ENCODE data around the gene ARHGEF39.

Gene ARHGEF39

DNA sequence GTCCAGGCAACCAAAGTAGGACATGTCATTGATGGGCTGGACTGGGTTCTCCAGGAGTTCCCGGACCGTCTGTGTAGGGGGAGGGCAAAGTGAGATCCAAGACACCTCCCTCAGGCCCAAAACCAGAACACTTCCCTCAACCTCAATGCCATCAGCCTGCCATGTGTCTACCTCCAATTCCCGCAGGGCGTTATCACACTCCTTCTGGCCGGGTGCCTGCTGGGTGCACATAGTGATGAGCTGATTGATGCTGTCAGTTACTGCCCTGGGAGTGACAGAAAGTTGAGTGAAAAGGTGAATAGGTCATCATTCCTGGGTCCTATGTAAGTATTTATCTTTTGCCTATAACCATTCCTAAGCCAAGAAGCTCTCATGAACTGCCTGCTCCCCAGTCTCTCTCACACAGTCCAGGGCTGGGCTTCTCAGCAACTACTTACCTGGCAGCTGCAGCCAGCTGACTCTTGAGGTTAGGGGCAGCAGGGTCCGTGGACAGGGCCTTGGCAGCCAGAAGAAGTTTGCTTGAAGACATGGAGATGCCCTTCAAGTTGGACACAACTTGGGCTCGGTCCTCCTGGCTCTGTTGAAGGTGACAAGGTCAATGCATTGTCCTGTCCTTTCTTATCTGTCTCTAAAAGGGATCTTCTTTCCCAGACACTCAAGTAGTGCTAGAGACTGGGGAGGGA, 46.0 kb upstream of the ARHGEF39 start:
- no peak for DNase-seq (ENCODE audit: low read depth)
- TF ChIP-seq, protein P1, sequence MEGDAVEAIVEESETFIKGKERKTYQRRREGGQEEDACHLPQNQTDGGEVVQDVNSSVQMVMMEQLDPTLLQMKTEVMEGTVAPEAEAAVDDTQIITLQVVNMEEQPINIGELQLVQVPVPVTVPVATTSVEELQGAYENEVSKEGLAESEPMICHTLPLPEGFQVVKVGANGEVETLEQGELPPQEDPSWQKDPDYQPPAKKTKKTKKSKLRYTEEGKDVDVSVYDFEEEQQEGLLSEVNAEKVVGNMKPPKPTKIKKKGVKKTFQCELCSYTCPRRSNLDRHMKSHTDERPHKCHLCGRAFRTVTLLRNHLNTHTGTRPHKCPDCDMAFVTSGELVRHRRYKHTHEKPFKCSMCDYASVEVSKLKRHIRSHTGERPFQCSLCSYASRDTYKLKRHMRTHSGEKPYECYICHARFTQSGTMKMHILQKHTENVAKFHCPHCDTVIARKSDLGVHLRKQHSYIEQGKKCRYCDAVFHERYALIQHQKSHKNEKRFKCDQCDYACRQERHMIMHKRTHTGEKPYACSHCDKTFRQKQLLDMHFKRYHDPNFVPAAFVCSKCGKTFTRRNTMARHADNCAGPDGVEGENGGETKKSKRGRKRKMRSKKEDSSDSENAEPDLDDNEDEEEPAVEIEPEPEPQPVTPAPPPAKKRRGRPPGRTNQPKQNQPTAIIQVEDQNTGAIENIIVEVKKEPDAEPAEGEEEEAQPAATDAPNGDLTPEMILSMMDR (conservative IDR thresholded peaks at IDR 0.05; ENCODE audit: control insufficient read depth, insufficient read depth, low read depth, low read length) = no peak
- no peak overlapping the region for H3K4me3 ChIP-seq (ENCODE audit: control insufficient read depth, low read depth, low read length)

DNA sequence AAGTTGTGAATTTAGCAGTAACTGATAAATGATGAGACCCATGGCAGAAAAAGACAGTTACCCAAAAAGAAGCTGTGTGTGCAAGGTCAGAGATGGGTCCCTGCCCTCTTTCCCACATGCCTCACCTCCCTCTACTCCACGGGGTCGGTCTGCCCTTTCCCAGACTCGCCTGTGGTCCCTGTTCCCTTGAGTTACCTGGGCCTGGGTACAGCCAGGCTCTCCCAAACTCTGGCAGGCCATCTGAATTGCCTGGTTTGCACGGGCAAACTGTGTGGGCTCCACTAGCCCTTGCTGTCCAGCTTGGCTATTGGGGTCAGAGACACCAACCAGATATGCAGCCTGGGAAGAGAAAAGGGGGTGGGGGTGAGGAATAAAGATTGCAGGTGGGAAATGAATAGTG, 43.2 kb upstream of the ARHGEF39 start:
- no peak for DNase-seq (ENCODE audit: low read depth)
- no peak overlapping the region for H3K4me3 ChIP-seq (ENCODE audit: control insufficient read depth, low read depth, low read length)
- TF ChIP-seq, protein P1 (conservative IDR thresholded peaks at IDR 0.05; ENCODE audit: control insufficient read depth, insufficient read depth, low read depth, low read length) = no peak

DNA sequence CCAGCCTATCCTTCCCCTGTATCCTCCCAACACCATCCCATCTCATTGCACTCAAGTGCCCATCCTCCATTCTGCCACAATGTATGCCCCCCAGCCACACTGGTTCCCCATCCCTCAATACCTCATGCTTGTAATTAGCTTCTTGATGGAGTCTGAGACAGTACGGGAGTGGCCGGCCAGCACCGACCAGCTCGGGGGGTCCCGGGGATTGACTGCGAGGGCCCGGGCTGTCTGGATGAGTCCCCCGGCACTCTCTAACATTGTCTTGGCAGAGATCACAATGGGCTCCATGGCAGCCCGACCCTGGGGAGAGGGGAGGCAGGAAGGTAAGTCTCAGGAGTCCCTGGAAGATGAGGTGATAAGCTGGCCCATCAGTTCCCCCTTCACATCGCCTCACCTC, 42.0 kb upstream of the ARHGEF39 start:
- no peak overlapping the region for H3K4me3 ChIP-seq (ENCODE audit: control insufficient read depth, low read depth, low read length)
- no peak for DNase-seq (ENCODE audit: low read depth)
- TF ChIP-seq, protein P1 (conservative IDR thresholded peaks at IDR 0.05; ENCODE audit: control insufficient read depth, insufficient read depth, low read depth, low read length) = no peak

DNA sequence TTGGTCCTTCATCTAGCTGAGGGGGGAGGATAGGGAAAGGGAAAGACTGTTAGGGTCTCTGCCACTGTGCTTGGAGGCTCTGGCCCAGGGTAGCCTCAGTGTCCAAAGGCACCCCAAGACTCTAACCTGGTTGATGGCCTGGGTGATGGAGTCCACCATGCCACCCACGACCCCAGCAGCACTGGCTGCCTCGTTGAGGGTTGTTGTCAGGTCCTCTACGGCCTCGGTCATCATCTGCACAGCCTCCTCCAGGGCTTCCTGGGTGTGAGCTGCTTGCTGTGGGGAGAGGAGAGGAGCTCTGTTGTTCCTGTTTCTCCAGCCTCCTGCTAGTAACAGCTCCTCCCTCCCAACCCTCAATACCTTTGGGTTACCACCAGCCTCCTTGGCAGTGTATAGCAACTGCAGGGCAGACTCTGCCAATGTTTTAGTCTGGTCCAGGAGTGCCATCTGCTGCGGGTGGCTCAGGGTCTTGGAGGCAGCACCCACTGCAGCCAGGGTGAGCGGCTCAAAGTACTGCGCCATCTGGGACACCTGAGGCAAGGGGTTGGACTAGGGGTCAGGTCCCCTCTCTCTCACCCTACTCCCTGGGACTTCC, 40.9 kb upstream of the ARHGEF39 start:
- DNase-seq (ENCODE audit: low read depth) = no peak
- TF ChIP-seq, protein P1 (conservative IDR thresholded peaks at IDR 0.05; ENCODE audit: control insufficient read depth, insufficient read depth, low read depth, low read length) = no peak
- no peak overlapping the region for H3K4me3 ChIP-seq (ENCODE audit: control insufficient read depth, low read depth, low read length)

DNA sequence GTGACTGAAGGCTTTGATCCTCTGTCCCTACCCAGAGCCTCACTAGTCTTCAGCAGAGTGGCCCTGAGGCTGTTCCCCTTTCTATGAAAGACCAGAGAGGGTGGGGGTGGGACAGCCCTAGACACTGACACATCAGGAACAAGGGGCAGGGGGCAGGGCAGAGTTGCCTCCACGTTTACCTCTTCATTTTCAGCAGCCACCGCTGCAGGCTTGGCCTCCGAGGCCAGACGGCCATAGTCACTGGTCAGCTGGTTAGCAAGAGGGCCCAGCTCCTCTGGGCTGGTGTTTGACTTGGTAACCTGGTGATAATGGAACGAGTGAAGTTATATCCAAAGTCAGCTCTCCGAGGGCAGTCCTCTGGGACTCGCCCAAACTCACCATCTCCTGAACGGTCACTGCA, 40.4 kb upstream of the ARHGEF39 start:
- DNase-seq (ENCODE audit: low read depth) = no peak
- TF ChIP-seq, protein P1 (conservative IDR thresholded peaks at IDR 0.05; ENCODE audit: control insufficient read depth, insufficient read depth, low read depth, low read length) = no peak
- no peak overlapping the region for H3K4me3 ChIP-seq (ENCODE audit: control insufficient read depth, low read depth, low read length)

DNA sequence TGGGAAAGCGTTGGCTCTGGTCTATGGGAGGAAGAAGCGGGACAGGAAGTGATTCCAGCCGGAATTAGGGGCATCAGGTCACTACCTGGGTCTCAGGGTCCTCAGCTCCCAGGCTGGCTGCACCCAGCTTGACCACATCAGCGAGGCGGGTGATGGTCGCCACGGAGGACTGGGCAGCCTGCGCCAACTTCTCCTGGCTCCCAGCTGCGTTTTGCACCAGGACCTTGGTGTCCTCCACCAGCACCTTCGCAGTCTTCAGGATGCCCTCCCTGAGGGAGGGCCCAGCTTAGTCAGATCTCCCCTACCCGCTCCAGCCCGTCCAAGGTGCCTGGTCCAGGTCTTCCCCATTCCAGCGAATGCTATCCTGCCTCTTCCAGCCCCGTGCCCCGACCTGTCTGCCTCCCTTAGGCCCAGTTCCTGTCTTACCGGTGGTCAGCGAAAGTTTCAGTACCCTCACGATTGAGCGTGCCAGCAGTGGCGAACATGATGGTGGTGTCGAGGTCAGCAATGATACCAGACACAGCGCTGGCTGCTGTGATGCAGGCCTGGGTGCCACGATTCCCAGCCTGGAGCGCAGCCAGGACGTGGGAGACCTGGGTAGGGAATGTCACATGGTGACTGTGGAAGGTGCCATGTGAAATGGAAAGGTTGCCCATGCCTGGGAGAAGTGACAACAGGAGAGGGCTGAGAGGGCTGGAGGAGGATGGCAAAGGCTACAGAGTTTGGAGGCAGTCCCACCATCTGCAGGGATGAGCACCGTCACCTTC, 39.1 kb upstream of the ARHGEF39 start:
- no peak overlapping the region for H3K4me3 ChIP-seq (ENCODE audit: control insufficient read depth, low read depth, low read length)
- TF ChIP-seq, protein P1 (conservative IDR thresholded peaks at IDR 0.05; ENCODE audit: control insufficient read depth, insufficient read depth, low read depth, low read length) = no peak
- DNase-seq (ENCODE audit: low read depth) = no peak
